ENCODE data around the gene WDR20.

DNA sequence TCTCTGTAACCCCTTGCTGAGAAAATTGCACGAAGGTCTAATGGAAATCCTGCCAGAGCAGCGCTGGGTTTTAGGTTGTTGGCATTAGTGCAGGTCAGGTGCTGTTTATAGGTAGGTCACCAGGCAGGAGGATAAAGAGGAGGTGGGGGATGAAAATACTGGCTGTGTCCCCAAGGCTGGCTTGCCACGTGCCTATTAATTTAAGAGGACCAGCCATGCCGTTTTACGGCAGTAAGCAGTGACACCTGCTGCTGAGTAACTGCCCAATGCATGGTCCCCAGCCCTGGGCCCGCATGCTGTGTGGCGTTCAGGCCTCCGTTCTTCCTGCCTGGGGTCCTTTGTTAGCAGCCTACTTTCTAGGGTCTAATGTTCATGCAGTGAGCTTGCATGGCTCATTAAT lies 67.2 kb downstream of the WDR20 start:
- TF ChIP-seq, protein P1, sequence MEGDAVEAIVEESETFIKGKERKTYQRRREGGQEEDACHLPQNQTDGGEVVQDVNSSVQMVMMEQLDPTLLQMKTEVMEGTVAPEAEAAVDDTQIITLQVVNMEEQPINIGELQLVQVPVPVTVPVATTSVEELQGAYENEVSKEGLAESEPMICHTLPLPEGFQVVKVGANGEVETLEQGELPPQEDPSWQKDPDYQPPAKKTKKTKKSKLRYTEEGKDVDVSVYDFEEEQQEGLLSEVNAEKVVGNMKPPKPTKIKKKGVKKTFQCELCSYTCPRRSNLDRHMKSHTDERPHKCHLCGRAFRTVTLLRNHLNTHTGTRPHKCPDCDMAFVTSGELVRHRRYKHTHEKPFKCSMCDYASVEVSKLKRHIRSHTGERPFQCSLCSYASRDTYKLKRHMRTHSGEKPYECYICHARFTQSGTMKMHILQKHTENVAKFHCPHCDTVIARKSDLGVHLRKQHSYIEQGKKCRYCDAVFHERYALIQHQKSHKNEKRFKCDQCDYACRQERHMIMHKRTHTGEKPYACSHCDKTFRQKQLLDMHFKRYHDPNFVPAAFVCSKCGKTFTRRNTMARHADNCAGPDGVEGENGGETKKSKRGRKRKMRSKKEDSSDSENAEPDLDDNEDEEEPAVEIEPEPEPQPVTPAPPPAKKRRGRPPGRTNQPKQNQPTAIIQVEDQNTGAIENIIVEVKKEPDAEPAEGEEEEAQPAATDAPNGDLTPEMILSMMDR (IDR thresholded peaks at IDR 0.05) = no peak
- no peak for TF ChIP-seq POLR2A (IDR thresholded peaks at IDR 0.05)
